Esophagus squamous epithelium (tissue), 4 donors: ENCODE measurements around the gene C14orf39.

ENCODE experiments used
- POLR2A ChIP-seq, 4 donors: fragments of 450-650 bp; IDR thresholded peaks; one replicate each; pipeline ENCODE4 v1.6.1; 2017; ENCODE audit warnings: antibody characterized with exemption in 4 of 4, mild to moderate bottlenecking in 4 of 4, moderate library complexity in 3 of 4
- TF ChIP-seq, protein P1 (sequence below), 6 experiments: fragments of 450-650 bp in 4 of 6; fragments of 200-600 bp in 2 of 6; sonication (generic) in 2 of 6; IDR thresholded peaks; one replicate each; pipeline ENCODE4 v1.5.1; 2016 to 2019; ENCODE audit warnings: antibody characterized with exemption in 6 of 6, mild to moderate bottlenecking in 4 of 6, moderate library complexity in 4 of 6

DNA sequence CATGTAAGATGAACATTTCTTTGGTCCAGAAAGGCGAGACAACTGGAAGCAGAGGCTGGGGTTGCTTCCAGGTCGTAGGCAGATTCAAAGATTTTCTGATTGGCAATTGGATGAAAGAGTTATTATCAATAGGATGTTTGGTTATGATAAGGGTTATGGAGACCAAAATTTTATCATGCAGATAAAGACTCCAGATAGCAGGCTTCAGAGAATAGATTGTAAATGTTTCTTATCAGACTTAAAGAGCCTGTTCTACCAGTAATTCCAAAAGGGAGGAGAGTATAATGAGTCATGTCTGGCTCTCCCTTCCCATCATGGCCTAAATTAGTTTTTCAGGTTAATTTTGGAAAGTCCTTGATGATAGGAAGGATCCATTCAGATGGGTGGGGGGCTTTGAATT is 55.6 kb downstream of the C14orf39 start:
- TF ChIP-seq, protein P1, sequence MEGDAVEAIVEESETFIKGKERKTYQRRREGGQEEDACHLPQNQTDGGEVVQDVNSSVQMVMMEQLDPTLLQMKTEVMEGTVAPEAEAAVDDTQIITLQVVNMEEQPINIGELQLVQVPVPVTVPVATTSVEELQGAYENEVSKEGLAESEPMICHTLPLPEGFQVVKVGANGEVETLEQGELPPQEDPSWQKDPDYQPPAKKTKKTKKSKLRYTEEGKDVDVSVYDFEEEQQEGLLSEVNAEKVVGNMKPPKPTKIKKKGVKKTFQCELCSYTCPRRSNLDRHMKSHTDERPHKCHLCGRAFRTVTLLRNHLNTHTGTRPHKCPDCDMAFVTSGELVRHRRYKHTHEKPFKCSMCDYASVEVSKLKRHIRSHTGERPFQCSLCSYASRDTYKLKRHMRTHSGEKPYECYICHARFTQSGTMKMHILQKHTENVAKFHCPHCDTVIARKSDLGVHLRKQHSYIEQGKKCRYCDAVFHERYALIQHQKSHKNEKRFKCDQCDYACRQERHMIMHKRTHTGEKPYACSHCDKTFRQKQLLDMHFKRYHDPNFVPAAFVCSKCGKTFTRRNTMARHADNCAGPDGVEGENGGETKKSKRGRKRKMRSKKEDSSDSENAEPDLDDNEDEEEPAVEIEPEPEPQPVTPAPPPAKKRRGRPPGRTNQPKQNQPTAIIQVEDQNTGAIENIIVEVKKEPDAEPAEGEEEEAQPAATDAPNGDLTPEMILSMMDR (IDR thresholded peaks at IDR 0.05) = no peak
- no peak for TF ChIP-seq POLR2A (IDR thresholded peaks at IDR 0.05)
